ENCODE measurements around the gene MARCHF6. TPM values are rescaled to one million over a fixed set of nuclear protein-coding genes. Genes with fewer than 3 reads are reported as not detected.

The MARCHF6 gene
- total and polyA plus RNA-seq, 9 of the 15 experiments (the other 6 are each of a cell fraction or from before 2014, with no cell fraction given), result 74.1 to 456 (median 116) TPM

- TF ChIP-seq ZNF561 (CRISPR knock-in tag; conservative IDR thresholded peaks at IDR 0.05) (0 out of 2 replicates have a peak, but pooled peaks have one; percentile 55), PRPF4 (IDR thresholded peaks at IDR 0.05; ENCODE audit: insufficient read depth, low read depth, low read length, poor library complexity, severe bottlenecking) (no peak), ZBTB9 (CRISPR knock-in tag; IDR thresholded peaks at IDR 0.05) (peak; percentile 95), KDM2B (CRISPR knock-in tag; IDR thresholded peaks at IDR 0.05) (no peak), SIN3B (IDR thresholded peaks at IDR 0.05; ENCODE audit: low read depth) (no peak), ZNF282 (CRISPR knock-in tag; IDR thresholded peaks at IDR 0.05) (no peak), CEBPG (CRISPR knock-in tag; IDR thresholded peaks at IDR 0.05) (no peak), CEBPG (tag; conservative IDR thresholded peaks at IDR 0.05 in 1 of 2, IDR thresholded peaks at IDR 0.05 in 1 of 2) (no peak), ZBED1 (IDR thresholded peaks at IDR 0.05) (no peak), PRMT5 (CRISPR knock-in tag; IDR thresholded peaks at IDR 0.05) (no peak), MCM5 (IDR thresholded peaks at IDR 0.05; ENCODE audit: low read depth) (no peak), HOMEZ (CRISPR knock-in tag; IDR thresholded peaks at IDR 0.05) (0 out of 2 replicates have a peak, but pooled peaks have one; percentile 66), SMAD4 (CRISPR knock-in tag; conservative IDR thresholded peaks at IDR 0.05) (peak; percentile 94), SAFB2 (IDR thresholded peaks at IDR 0.05; ENCODE audit: borderline replicate concordance, low read depth, low read length, severe bottlenecking) (no peak), RREB1 (CRISPR knock-in tag; IDR thresholded peaks at IDR 0.05) (peak; percentile 87; the same call in 1 of the 2 replicates), NUFIP1 (IDR thresholded peaks at IDR 0.05; ENCODE audit: partially characterized antibody) (peak; percentile 90), TAF1 (IDR thresholded peaks at IDR 0.05; ENCODE audit: control insufficient read depth, extremely low read depth, insufficient read depth, low read length, severe bottlenecking) (no peak), ZSCAN29 (IDR thresholded peaks at IDR 0.05) (no peak), BRF2 (IDR thresholded peaks at IDR 0.05; ENCODE audit: borderline replicate concordance, insufficient read depth, insufficient read length) (no peak), ZNF583 (CRISPR knock-in tag; IDR thresholded peaks at IDR 0.05) (peak; percentile 97)
Measured at GRCh38 chr5:10303699-10304170, 49.8 kb upstream of the MARCHF6 start (continued).
